K562 (cell line): ENCODE results near the gene PTPN14. TPM values are rescaled to one million over a fixed set of nuclear protein-coding genes. Genes with fewer than 3 reads are reported as not detected.

Source experiments
- ARID2 ChIP-seq: fragments of 450-650 bp; IDR thresholded peaks from 2 replicates; pipeline ENCODE4 v1.6.1; 2017; ENCODE audit warnings: antibody characterized with exemption, mild to moderate bottlenecking
- CEBPB ChIP-seq: fragments of 450-650 bp; IDR thresholded peaks from 2 replicates; pipeline ENCODE4 v1.6.1; 2016; ENCODE audit warnings: missing genetic modification characterization, missing compliant biosample characterization
- ELK3 ChIP-seq: fragments of 450-650 bp; formaldehyde crosslinking; IDR thresholded peaks from 2 replicates; pipeline ENCODE4 v1.4.0; 2020; ENCODE audit warnings: mild to moderate bottlenecking
- ETS1 ChIP-seq: conservative IDR thresholded peaks from 2 replicates; pipeline ENCODE4 v1.6.1; 2011; ENCODE audit warnings: low read depth, mild to moderate bottlenecking, low read length; ENCODE audit not compliant: control insufficient read depth
- GABPA ChIP-seq: fragments of 200-800 bp; sonication (Bioruptor generic); conservative IDR thresholded peaks from 2 replicates; pipeline ENCODE4 v1.6.1; 2016; ENCODE audit warnings: low read depth, missing genetic modification characterization, missing compliant biosample characterization
- MAFG ChIP-seq: fragments of 450-650 bp; conservative IDR thresholded peaks from 2 replicates; pipeline ENCODE4 v1.6.1; 2016; ENCODE audit warnings: missing genetic modification characterization, missing compliant biosample characterization
- NFATC3 ChIP-seq: fragments of 450-650 bp; IDR thresholded peaks from 2 replicates; pipeline ENCODE4 v1.6.1; 2017; ENCODE audit warnings: mild to moderate bottlenecking
- NFE2 ChIP-seq: IDR thresholded peaks from 2 replicates; pipeline ENCODE4 v1.6.1; 2014; ENCODE audit warnings: antibody characterized with exemption, low read depth
- NR2C2 ChIP-seq, 2 experiments: fragments of 200-800 bp in 1 of 2; sonication (Bioruptor generic) in 1 of 2; sonication (generic) in 1 of 2; formaldehyde crosslinking in 1 of 2; IDR thresholded peaks; 2 replicates each; pipeline versions ENCODE4 v1.6.1 to v1.8.0; 2016 to 2022; ENCODE audit warnings: mild to moderate bottlenecking in 1 of 2, missing compliant biosample characterization in 1 of 2, missing genetic modification characterization in 1 of 2, missing genetic modification reagents in 1 of 2
- PRMT5 ChIP-seq: sonication (generic); formaldehyde crosslinking; IDR thresholded peaks from 2 replicates; pipeline ENCODE4 v1.5.0; 2020; ENCODE audit warnings: missing genetic modification reagents
- PTTG1 ChIP-seq: fragments of 450-650 bp; IDR thresholded peaks from 2 replicates; pipeline ENCODE4 v1.6.1; 2016; ENCODE audit warnings: low read depth, mild to moderate bottlenecking, missing genetic modification characterization, missing compliant biosample characterization
- RBBP5 ChIP-seq: fragments of 200-600 bp; sonication (generic); IDR thresholded peaks from 2 replicates; pipeline ENCODE4 v1.6.1; 2012; ENCODE audit warnings: borderline replicate concordance, mild to moderate bottlenecking, low read length, control low read depth, inconsistent platforms; ENCODE audit not compliant: insufficient read depth, poor library complexity, severe bottlenecking
- TSC22D4 ChIP-seq: fragments of 450-650 bp; IDR thresholded peaks from 2 replicates; pipeline ENCODE4 v1.6.1; 2016; ENCODE audit warnings: missing genetic modification characterization, missing biosample characterization, control low read depth
- U2AF2 ChIP-seq: fragments of 200-400 bp; formaldehyde crosslinking; optimal IDR thresholded peaks from 2 replicates; pipeline ENCODE3; 2017; ENCODE audit warnings: low read depth, mild to moderate bottlenecking, low read length
- ZFP1 ChIP-seq: fragments of 450-650 bp; formaldehyde crosslinking; IDR thresholded peaks from 2 replicates; pipeline ENCODE4 v1.4.0; 2020; ENCODE audit warnings: mild to moderate bottlenecking, mixed read lengths
- ZNF316 ChIP-seq: fragments of 450-650 bp; IDR thresholded peaks from 2 replicates; pipeline ENCODE4 v1.6.1; 2016
- ZNF740 ChIP-seq, 3 experiments: fragments of 200-800 bp in 1 of 3; sonication (Bioruptor generic) in 1 of 3; sonication (generic) in 1 of 3; formaldehyde crosslinking in 1 of 3; IDR thresholded peaks; 2 replicates each; pipeline versions ENCODE4 v1.6.1 to v1.8.0; 2016 to 2022; ENCODE audit warnings: mild to moderate bottlenecking in 2 of 3, missing compliant biosample characterization in 2 of 3, missing genetic modification characterization in 2 of 3, missing genetic modification reagents in 1 of 3
- polyA plus RNA-seq, 8 experiments: library from polyadenylated mRNA; depleted of rRNA in 4 of 8; stranded (reverse) in 5 of 8; unstranded in 3 of 8; fragments of >200 nt; fragmentation: Nextera tagmentation in 2 of 8; fragmentation: Illumina TruSeq in 1 of 8; extraction: Ambion mirVana in 2 of 8; extraction: Trizol in 1 of 8; gene quantifications; 2 replicates each; pipeline versions ENCODE4 v1.2.1 to v1.2.3, GENCODE V29; 2011 to 2014; ENCODE audit warnings: inconsistent platforms in 1 of 8, missing spikeins in 1 of 8
- total RNA-seq, 7 experiments: library from RNA; depleted of rRNA in 6 of 7; stranded (reverse); fragments of >200 nt in 6 of 7; fragmentation: Illumina TruSeq in 2 of 7; extraction: Trizol in 2 of 7; gene quantifications; 2 replicates each; pipeline versions ENCODE4 v1.2.1 to v1.2.3, GENCODE V29; 2011 to 2021; ENCODE audit warnings: low replicate concordance in 1 of 7
- TF ChIP-seq, protein P1 (sequence below): fragments of 250-450 bp; sonication (Bioruptor Pico); IDR thresholded peaks from 2 replicates; pipeline ENCODE4 v1.5.0; 2020; ENCODE audit warnings: mild to moderate bottlenecking, borderline replicate concordance
- TF ChIP-seq, protein P2 (sequence below): sonication (generic); formaldehyde crosslinking; IDR thresholded peaks from 2 replicates; pipeline ENCODE4 v1.8.1; 2023; ENCODE audit warnings: mild to moderate bottlenecking, missing genetic modification reagents, moderate library complexity
- TF ChIP-seq, protein P3 (sequence below): fragments of 450-650 bp; IDR thresholded peaks from 2 replicates; pipeline ENCODE4 v1.7.0; 2016; ENCODE audit warnings: borderline replicate concordance

The PTPN14 gene
- total and polyA plus RNA-seq, 9 of the 15 experiments (the other 6 are each of a cell fraction or from before 2014, with no cell fraction given) = 0.01 to 0.29 (median 0.04) TPM; not detected in 6

- TF ChIP-seq GABPA (tag) = peak; percentile 63
- no peak for TF ChIP-seq ZNF740 (CRISPR knock-in tag; IDR thresholded peaks at IDR 0.05)
- no peak for TF ChIP-seq ZNF740 (tag; IDR thresholded peaks at IDR 0.05)
- no peak for TF ChIP-seq ZFP1
- TF ChIP-seq TSC22D4 = no peak
- TF ChIP-seq ARID2 = no peak
- TF ChIP-seq, protein P1, sequence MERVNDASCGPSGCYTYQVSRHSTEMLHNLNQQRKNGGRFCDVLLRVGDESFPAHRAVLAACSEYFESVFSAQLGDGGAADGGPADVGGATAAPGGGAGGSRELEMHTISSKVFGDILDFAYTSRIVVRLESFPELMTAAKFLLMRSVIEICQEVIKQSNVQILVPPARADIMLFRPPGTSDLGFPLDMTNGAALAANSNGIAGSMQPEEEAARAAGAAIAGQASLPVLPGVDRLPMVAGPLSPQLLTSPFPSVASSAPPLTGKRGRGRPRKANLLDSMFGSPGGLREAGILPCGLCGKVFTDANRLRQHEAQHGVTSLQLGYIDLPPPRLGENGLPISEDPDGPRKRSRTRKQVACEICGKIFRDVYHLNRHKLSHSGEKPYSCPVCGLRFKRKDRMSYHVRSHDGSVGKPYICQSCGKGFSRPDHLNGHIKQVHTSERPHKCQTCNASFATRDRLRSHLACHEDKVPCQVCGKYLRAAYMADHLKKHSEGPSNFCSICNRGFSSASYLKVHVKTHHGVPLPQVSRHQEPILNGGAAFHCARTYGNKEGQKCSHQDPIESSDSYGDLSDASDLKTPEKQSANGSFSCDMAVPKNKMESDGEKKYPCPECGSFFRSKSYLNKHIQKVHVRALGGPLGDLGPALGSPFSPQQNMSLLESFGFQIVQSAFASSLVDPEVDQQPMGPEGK (CRISPR knock-in tag) = no peak
- TF ChIP-seq, protein P2, sequence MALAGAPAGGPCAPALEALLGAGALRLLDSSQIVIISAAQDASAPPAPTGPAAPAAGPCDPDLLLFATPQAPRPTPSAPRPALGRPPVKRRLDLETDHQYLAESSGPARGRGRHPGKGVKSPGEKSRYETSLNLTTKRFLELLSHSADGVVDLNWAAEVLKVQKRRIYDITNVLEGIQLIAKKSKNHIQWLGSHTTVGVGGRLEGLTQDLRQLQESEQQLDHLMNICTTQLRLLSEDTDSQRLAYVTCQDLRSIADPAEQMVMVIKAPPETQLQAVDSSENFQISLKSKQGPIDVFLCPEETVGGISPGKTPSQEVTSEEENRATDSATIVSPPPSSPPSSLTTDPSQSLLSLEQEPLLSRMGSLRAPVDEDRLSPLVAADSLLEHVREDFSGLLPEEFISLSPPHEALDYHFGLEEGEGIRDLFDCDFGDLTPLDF (CRISPR knock-in tag) = no peak
- TF ChIP-seq PTTG1 = no peak
- no peak for TF ChIP-seq NFATC3
- no peak for TF ChIP-seq MAFG (tag)
- TF ChIP-seq NFE2 = no peak
- TF ChIP-seq, protein P3, sequence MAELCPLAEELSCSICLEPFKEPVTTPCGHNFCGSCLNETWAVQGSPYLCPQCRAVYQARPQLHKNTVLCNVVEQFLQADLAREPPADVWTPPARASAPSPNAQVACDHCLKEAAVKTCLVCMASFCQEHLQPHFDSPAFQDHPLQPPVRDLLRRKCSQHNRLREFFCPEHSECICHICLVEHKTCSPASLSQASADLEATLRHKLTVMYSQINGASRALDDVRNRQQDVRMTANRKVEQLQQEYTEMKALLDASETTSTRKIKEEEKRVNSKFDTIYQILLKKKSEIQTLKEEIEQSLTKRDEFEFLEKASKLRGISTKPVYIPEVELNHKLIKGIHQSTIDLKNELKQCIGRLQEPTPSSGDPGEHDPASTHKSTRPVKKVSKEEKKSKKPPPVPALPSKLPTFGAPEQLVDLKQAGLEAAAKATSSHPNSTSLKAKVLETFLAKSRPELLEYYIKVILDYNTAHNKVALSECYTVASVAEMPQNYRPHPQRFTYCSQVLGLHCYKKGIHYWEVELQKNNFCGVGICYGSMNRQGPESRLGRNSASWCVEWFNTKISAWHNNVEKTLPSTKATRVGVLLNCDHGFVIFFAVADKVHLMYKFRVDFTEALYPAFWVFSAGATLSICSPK = no peak
- no peak for TF ChIP-seq RBBP5
- TF ChIP-seq CEBPB (tag) = no peak
- no peak for TF ChIP-seq ELK3 (CRISPR knock-in tag)
- TF ChIP-seq PRMT5 (CRISPR knock-in tag) = no peak
- TF ChIP-seq U2AF2 = no peak
- TF ChIP-seq NR2C2 (CRISPR knock-in tag; IDR thresholded peaks at IDR 0.05) = no peak
- TF ChIP-seq NR2C2 (tag; IDR thresholded peaks at IDR 0.05) = peak; percentile 29; the same call in 1 of the 2 replicates
- no peak for TF ChIP-seq ETS1
- no peak for TF ChIP-seq ZNF316
These were observed 123.5 kb downstream of the PTPN14 start (continued) for GRCh38 chr1:214427871-214428277.
